Esophagus squamous epithelium (tissue), 4 donors: ENCODE measurements around the gene PTGES3L.
A peak's percentile ranks its signal among the peaks of the same experiment; 100 is the strongest.

Experiments
- POLR2A ChIP-seq, 4 donors: fragments of 450-650 bp; IDR thresholded peaks; one replicate each; pipeline ENCODE4 v1.6.1; 2017; ENCODE audit warnings: antibody characterized with exemption in 4 of 4, mild to moderate bottlenecking in 4 of 4, moderate library complexity in 3 of 4
- TF ChIP-seq, protein P1 (sequence below), 6 experiments: fragments of 450-650 bp in 4 of 6; fragments of 200-600 bp in 2 of 6; sonication (generic) in 2 of 6; IDR thresholded peaks; one replicate each; pipeline ENCODE4 v1.5.1; 2016 to 2019; ENCODE audit warnings: antibody characterized with exemption in 6 of 6, mild to moderate bottlenecking in 4 of 6, moderate library complexity in 4 of 6

DNA sequence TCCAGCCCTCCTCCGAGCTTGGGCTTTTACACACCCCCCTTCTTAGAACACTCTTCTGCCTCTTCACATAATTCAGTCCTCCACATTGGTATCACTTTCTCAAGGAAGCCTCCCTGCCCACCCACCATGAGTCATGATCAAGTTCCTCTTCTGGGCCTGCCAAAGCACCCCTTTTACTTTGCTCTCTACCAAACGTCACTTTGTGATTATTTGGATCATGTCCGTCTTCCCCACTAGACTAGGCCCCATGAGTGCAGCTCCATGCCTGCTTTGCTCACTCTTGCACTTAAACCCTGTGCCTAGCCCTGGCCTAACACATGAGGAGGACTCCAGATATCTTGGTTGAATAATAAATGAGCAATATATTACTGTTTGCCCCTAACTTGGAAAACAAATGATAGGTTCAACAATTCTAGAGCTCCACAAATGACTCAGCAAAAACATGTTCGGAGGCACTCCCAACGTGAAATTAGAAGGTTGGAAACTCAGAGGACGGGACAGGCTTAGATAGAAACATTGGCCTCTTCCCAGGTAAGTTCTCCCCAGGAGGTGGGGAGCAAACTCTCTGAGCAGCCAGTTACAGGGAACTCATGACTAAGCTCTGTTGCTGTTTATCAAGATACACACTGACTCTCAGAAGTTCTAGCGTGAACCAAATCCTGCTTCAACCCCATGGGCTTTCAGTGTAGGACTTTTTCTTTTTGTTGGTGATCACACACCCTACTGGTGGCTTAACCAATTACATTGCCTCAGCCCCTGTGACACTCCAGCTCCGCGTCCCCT lies 51.0 kb downstream of the PTGES3L start:
- TF ChIP-seq, protein P1, sequence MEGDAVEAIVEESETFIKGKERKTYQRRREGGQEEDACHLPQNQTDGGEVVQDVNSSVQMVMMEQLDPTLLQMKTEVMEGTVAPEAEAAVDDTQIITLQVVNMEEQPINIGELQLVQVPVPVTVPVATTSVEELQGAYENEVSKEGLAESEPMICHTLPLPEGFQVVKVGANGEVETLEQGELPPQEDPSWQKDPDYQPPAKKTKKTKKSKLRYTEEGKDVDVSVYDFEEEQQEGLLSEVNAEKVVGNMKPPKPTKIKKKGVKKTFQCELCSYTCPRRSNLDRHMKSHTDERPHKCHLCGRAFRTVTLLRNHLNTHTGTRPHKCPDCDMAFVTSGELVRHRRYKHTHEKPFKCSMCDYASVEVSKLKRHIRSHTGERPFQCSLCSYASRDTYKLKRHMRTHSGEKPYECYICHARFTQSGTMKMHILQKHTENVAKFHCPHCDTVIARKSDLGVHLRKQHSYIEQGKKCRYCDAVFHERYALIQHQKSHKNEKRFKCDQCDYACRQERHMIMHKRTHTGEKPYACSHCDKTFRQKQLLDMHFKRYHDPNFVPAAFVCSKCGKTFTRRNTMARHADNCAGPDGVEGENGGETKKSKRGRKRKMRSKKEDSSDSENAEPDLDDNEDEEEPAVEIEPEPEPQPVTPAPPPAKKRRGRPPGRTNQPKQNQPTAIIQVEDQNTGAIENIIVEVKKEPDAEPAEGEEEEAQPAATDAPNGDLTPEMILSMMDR (IDR thresholded peaks at IDR 0.05) = peak in 5 of 6 experiments; percentile 57 to 78 (median 66)
- TF ChIP-seq POLR2A (IDR thresholded peaks at IDR 0.05) = no peak
